T-helper 1 cell (primary cell): Measurements from ENCODE around the gene FBXW2.
A peak's percentile ranks its signal among the peaks of the same experiment; 100 is the strongest.

Source experiments
- DNase-seq, 5 donors: peaks; one replicate each; pipeline ENCODE4 v3.0.0-alpha.2; 2012 to 2020

FBXW2 gene

DNA sequence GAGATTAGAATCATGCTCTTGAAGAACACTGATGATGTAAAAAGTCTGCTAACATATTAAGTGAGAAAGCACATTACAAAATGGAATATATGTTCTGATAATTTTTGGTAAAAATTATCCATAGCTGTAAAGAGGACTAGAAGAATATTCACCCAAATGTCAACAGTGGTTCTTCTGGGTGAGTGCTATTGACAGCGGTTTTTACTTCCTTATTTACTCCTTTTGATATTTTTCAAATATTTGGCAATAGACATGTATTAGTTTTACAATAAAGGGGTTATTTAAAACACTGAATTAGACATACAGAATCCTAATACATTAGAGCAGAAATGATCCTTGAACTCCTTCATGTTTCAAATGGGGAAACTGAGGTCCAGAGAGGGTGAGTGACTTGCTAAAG lies 52.0 kb downstream of the FBXW2 start:
- DNase-seq = no peak

DNA sequence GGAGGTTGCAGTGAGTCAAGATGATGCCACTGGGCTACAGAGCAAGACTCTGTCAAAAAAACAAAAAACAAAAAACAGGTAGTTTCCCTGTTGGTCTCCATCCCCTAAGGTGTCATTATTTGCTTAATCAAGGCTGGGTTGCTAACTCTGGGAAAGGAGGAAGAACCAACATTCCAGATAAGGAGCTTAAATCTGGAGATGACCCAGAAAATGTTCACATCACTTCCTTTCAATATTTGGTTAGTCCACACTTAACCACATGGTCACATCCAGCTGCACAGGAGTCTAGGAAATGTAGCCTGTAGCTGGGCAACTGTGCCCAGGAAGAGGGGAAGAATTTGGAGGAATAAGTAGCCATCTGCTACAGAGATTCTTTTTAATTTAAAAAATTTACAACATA lies 53.1 kb downstream of the FBXW2 start:
- no peak for DNase-seq

DNA sequence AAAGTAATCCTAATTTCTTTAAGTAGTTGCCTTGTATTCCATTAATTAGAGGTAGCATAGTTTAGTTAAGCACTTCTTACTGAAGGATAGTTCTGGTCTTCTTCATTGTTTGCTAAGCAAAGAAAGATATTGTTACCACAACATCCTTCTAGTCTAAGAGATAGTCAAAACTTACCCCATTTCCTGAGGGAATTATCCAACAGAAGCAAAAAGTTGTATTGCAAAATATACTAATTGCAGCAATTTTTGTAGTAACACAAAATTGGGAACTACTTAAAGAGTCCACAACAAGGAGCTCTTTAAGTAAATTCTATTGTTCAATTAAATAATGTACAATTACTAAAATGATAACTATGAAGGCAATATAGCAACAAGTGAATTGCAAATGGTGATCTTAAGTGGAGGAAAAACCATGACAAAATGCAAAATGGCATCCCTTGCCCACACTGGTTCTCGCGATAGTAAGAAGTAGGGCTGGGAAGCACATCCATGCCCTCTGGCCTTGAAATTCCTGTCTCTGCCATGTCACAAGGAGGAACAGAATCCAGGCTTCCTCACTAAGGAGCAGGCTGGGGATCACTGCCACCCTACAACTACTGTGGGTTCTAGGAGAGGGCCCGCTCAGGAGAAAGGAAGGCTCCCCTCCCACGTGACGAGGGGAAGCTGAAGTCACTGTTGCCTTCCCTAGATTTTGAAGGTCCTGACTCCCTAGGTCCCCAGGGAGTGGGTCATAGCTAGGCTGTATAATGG lies 55.6 kb downstream of the FBXW2 start:
- no peak for DNase-seq

DNA sequence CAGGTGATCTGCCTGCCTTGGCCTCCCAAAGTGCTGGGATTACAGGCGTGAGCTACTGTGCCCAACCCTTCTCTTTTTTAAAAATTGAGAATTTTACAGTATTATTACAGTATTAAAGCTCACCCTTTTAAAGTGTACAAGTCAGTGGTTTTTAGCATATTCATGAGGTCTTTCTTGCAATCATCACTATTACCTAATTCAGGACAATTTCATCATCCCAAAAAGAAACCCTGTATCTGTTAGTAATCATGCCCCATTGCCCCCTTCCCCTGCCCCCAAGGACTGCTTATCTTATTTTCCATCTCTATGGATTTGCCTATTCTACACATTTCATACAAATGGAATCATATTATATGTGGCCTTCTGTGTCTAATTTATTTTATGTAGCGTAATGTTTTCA lies 56.3 kb downstream of the FBXW2 start:
- no peak for DNase-seq

DNA sequence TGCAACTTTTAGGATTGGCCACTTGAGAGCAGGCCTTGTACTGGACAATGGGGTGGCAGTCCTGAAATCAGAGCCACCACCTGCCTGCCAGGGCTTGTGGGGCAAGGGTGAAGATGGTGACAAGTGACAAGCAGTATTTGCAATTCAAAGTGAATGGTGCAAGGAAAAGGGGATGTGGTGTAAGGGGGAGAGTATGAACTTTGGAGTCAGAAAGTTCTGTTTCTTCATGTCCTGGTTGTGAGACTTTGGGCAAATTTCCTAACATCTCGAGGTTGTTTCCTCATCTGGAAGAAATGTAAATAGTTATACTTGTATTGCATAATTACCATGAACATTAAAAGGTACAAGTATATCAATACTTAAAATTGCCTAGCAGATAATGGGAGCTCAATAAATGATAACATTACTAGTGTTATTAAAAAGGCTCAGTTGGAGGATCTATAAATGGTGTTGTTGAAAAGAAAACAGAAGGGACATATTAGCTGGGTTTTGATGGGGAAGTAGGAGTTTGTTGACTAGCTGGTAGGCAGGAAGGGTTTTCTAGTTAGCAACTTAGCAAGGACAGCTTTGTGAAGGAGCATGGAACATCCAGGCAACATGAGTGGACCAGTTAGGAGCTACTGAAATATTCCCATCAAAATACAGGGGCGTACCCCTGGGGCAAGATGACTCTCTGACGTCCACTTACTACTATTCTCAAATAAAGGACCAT lies 57.6 kb downstream of the FBXW2 start:
- DNase-seq = no peak

DNA sequence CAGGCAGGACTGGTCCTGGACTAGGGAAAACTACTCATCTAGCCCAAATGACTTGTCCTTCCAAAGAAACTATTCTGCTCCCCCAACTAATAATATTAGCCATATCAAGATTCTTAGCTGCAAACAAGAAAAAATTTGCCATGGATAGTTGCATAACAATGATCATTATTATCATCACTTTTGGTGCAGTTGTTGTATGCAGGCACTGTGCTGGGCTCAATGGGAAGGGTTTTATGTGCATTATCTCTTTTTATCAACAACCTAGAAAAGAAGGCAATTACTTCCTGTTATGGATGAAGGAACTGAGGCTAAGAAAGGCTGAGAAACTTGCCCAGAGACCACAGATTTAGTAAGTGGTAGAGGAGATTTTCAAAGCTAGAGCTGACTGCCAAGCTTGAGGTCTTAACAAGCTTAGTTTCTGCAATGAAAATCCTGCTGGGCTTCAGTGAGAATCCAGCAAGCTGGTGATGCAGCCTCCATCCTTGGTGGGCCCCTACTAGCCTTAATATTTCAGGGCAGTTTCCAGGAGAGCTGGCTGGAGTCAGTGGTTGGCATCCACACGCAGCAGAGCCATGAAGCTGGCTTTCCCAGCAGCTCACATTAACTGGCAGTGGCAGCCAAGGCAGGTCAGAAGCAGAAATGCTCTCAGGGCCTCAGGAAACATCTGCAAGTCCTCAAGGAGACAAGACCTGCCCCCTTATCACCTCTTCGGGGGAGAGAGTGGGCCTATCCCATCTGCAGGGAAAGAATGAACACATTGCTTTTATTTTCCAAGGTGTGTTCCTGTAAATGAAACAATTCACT lies 58.4 kb downstream of the FBXW2 start:
- no peak for DNase-seq

DNA sequence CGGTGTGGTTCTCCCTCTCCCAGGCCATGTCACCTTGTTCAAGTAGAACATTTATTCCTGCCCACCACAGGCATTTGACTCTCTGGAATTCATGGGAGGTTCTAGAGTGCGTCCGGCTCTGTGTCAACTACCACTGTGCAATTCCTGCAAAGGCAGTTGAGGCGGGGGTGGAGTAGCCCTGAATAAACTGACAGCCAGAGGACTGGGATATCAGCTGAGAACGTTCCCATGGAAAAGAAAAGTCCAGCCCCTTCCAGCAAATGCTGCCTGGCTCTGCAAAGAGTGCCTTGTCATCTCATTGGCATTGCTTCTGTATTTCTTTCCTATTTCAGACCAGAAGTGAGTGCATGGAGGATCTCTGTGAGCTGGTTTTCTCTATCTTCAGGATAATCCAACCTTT lies 60.0 kb downstream of the FBXW2 start:
- no peak for DNase-seq

DNA sequence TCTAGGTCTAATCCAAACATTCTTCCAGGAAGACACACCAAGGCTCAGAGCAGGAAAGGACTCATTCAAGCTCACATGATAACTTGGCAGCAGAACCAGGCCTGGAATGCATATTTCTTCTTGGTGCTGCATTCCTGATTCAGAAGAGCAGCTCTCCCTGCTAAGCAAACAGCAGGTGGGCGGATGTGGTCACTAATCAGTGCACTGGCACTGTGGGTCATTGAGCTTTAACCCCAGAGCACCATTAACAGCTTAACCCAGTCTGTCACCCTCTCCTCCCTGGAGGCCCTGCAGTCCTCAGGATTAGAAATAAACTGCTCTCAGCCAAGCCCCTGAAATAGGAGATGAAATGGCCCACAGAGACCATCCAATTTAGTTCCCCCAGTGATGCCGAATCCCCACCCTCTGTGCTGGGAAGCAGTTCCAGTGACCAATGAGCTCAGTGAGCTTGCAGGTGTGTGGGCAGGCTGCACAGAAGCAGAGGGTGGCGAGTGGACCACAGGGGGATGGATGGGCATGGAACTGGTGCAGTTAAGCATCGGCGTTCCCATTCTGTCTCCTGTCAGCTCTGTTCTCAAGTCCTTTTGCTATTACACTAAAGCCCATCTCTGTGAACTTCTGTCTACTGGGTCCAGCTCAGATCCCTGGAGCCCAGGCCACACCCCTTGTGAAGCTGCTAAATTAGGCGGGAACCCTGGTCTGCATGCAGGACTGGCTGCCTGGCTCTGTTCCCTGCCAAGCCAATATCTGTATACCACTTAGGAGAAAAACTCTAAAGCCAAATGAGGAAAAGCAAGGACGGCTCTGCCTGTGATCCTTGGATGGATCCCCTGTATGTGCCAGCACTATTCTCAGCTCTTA lies 62.3 kb downstream of the FBXW2 start:
- DNase-seq = no peak

DNA sequence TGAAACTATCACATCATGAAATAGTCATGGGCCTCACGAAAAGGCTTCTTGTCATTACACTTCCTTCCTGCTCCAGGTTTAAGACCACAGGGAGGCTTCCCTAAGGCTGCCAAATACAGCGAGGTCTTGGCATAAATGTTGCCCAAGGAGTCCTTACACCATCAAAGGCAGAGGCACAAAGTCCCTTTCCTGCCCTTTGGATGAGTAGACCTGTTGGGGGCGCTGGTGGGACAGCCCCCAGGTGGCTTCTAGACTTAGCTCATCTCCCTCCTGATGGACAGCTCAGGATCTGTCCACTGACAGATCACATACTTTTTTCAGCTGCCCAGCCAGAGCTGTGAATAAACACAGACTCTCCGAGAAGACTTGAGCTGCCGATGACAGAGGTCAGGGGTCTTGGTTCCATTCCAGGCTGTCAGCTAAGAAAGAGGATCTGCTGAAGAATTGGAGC lies 63.4 kb downstream of the FBXW2 start:
- DNase-seq = no peak

DNA sequence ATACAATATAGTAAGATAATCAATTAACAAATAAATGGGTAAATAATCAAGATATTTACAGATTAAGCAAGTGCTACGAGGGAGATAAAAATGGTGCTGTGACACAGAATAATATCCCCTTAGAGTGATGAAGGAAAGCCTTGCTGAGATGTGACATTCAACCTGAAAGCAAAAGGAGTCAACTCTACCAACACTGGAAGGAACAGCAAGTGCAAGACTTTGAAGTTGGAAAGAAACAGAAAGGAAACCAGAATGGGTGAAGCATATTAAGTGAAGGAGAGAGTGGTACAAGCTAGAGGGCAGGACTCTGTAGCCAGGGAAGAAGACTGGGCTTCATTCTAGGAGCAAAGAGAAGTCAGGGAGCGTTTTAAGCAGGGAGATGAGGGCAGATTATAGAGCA lies 66.7 kb downstream of the FBXW2 start:
- peak in 1 of 5 donors; percentile 54 for DNase-seq

DNA sequence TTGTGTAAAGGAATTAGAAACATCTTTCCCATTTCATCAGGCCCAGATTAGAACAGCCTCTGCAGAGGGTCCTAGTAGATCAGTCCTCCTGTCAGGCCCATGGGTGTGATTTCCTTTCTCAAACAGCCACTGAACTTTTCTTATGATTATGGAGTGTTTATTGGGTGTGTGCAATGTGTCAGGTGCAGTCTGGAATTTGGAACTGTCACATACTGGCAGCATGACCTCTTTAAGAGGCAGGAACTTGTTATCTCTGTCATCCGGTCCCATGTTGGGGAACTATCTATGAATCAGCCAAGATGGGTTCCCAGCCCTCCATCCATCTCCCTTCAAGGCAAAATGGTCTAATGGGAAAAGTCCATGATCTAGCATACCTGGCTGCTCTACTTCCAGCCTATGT lies 67.3 kb downstream of the FBXW2 start:
- DNase-seq = no peak

DNA sequence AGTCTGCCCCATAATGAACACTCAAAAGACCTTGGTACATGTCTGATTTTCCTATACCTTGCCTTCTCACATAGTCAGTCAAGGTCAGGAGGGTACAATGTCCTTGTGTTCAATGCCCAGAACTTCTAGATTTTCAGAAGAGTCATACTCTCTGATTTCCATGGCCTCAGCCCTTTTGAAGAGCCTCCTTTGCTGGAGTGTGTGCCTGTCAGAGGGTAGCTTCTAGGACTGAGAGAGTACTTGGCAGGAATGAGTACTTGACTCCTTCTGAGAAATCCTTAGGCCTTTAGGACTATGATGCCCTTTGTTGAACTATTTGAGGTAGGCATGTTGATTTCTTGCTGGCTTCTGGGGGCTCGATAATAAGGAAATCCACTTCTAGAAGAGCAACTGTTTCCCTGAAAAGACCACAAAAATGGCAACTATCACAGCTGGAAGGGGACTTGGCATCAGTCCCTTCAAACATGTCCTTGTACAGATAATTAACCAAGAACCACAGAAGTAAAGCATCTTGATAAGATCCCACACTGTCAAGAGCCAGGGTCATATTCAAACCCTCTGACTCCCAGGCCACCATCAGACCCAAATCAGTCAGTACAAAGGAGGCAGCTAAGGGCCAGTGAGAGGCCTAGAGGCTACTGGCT lies 68.3 kb downstream of the FBXW2 start:
- no peak for DNase-seq

DNA sequence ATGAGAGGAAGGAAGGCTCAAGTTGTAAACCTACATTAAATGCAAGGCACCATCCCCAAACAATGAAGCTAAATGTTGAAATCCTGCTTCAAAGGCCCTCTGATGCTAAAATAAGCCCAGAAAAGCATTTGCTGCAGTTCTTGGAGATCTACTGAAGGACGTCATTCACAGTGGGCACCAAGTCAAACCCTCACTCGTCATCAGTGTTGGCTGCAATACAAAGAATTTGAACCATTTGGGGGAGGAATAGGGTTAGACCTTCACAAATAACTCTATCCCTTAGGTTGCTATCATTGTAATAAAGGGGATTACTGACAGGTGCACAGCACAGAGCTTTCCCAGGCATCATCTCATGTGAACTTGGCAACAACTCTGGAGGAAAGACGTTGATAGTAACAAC lies 69.7 kb downstream of the FBXW2 start:
- no peak for DNase-seq

DNA sequence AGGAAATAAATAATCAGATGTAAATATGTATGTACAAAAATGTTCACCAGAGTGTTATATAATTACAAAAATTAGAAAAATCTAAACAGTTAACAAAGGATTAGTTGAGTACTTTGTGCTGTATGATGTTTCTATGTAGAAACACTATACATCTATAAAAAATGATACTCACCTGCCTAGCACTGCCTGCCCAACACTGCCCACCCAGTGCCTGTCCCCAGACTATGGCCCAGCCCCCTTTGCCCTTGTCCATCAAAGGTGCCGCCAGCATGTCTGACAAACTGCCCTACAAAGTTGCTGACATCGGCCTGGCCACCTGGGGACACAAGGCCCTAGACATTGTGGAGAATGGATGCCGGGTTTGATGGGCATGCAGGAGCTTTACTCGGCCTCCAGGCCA lies 72.8 kb downstream of the FBXW2 start:
- no peak for DNase-seq

DNA sequence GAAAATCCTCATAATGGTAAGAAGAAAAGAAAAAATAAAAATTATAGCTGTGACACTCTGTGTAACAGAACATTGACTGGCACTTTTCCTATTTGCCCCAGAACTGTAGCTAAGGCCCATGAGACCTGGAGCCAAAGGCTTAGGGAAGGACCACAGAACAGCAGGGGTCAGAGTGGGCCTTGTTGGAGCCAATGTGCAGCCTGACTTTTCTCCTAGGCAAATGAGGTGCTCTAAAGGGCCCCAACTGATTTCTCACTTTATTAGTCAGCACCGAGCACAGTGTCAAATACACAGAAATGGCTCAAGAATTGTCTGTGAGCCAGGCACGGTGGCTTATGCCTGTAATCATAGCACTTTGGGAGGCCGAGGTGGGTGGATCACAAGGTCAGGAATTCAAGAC lies 74.9 kb downstream of the FBXW2 start:
- peak in 1 of 5 donors; percentile 31 for DNase-seq

DNA sequence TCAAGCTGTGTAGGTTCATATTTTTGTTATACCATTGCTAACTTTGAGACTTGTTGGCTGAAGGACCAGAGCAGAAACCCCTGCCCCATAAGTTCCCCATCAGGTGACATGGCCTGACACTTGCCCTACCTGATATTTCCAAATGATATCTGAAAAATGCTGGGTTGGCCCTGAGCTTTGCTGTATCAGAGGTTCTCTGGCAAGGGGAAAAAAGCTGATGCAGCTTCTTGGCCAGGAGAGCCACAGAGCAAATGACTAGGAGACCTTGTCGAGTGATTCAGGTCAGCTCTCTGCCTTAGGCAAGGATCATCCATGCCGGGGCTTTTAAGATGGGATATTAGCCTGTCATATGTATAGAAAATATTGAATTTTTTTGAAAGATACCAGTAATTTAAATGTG lies 76.0 kb downstream of the FBXW2 start:
- DNase-seq = no peak

DNA sequence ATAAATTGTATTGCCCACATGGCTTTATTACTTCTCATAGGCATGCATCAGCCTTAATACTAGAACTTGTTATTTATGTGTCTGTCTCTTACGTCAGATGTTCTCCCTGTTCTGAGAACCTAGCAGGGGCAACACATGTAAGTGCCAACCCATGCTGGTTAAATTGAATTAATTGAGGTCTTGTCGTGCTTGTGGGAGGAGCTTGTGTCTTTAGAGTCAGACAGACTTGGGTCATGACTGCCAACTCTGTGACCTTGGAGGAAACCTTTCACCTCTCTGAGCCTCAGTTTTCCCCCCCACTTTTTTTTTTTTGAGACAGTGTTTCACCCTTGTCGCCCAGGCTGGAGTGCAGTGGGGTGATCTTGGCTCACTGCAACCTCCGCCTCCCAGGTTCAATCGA lies 76.7 kb downstream of the FBXW2 start:
- DNase-seq = no peak

DNA sequence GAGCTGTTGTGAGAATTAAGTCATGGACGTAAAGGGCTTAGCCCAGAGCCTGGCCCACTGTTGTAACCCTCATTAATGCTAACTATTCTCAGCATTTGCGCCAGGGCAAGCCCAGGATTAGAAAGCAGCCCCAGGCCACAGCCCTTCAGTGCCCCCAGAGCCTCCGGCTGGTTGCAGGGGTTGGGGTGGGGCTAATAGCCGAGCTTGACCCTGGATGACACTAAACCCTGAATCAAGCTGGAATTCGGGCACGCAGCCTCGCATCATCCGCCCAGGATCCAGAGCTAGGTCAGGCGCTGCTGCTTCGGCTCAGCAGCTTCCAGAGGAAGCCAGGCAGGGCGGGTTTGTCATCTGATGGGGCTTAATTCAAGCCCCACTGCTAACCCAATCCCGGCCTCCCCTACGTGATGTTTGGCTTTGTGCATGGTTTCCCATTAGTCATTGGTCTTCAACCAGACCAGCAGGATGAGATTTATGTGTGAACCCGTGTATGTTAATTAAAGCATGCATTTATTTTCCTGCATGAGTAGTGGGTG lies 77.8 kb downstream of the FBXW2 start:
- DNase-seq = no peak

DNA sequence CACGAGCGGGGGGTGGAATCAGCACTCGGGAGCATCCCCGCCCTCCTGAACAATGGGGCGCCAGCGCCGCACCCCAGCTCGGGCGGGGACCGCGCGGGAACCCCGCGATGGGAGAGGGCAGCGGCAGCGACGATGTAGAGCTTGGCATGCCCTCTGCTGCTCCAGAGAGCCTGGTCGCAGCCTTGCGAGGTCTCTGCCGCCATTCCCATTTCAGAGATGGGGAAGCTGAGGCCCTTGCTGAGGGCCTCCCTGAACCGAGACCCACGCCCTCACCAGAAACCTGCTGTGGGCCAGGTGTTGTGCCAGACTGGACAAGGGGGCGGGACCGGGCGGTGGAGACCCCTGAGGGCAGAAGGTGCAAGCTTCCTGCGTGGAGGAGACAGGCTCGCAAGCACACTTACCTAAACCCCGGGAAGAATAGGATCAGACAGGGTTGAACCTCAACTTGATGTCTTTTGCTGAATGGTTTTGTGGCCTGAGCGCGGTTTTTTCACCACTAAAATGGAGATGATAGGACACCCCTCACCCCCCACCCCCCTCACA lies 78.3 kb downstream of the FBXW2 start:
- no peak for DNase-seq

DNA sequence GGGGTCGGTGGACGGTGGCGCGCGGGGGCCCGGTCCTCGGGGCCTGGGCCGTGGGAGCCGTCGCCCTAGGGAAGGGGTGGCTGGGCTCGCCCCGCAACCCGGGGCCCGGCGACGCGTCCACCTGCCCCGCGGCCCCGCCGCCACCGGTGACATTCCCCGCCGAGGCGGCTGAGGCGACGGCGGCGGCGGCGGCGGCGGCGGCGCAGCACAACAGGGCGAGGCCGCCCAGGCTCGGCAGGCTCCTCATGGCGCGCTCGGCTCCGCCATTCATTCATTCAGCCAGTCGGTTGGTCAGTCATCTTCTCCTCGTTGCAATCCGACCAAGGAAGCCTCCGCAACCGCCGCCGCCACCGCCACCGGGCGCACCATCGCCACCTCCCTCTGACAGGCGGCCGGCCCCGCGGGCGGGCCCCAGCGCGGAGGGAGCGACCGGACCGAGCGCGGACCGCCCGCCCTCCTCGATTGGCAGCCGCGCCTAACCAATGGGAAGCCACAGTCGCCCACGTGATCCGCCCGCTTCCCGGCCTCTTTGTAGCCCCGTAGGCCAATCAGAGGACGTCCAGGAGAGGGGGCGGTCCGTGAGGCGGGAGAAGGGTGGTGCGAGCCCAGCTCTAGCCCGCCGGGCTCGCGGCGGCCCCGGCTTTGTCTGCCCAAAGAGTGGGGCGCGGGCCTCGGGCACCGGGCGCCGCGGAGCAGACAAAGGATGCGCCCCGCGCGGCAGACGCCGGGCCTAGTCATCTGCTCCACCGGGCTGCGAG lies 78.9 kb downstream of the FBXW2 start, which contains the start of gene MEGF9:
Gene MEGF9, minus strand, starts transcription at position 383 of the 758 bp plus-strand sequence. Its CDS starts 112 bp downstream, at position 271.
- DNase-seq = peak; percentile 91 to 96 (median 95)
